Mucosa of stomach (tissue), 1 donor: Measurements from ENCODE around the gene PTPN13.
"Not testable (repeated sequence)": the region's sequence is repeated elsewhere in the genome, so short reads cannot be mapped to it uniquely, and the experiment has no call there.

Experiments
- H3K27me3 ChIP-seq: one replicate; pipeline ENCODE4 v1.7.0; 2013; ENCODE audit warnings: mild to moderate bottlenecking, low read length; ENCODE audit not compliant: control insufficient read depth, insufficient read depth
- H3K36me3 ChIP-seq: one replicate; pipeline ENCODE4 v1.7.0; 2013; ENCODE audit warnings: low read length; ENCODE audit not compliant: control insufficient read depth, insufficient read depth
- H3K4me1 ChIP-seq: one replicate; pipeline ENCODE4 v1.7.0; 2013; ENCODE audit warnings: mild to moderate bottlenecking, low read length; ENCODE audit not compliant: control insufficient read depth, insufficient read depth
- H3K4me3 ChIP-seq: one replicate; pipeline ENCODE4 v1.7.0; 2013; ENCODE audit warnings: low read length
- H3K9ac ChIP-seq: one replicate; pipeline ENCODE4 v1.7.0; 2013; ENCODE audit warnings: mild to moderate bottlenecking, low read length, moderate library complexity
- H3K9me3 ChIP-seq: one replicate; pipeline ENCODE4 v1.7.0; 2013; ENCODE audit warnings: mild to moderate bottlenecking, low read length, moderate library complexity; ENCODE audit not compliant: control insufficient read depth
- donor health status: Pancreatic carcinoma.

PTPN13 gene

DNA sequence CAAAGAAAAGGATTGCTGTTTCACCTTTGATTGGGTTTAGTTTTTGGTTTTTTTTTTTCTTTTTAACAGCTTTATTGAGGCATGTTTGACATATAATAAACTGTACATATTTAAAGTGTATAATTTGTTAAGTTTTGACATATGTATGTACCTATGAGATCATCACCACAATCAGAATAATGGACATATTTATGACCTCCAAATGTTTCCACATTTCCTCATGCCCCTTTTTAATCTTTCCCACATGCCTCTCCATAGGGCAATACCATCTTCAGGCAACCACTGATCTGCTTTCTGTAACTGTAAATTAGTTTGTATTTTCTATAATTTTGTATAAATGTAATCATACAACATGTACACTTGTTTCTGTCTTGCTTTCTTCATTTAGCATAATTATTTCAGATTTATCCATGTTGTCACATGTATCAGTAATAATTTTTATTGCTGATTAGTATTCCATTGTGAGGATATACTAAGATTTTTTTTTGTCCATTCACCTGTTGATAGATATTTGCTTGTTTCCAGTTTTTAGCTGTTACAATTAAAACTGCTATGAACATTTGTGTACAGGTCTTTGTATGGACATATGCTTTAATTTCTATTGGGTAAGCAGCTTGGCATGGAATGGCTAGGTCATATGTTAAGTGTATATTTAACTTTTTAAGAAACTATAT, 33.5 kb downstream of the PTPN13 start:
- H3K4me1 ChIP-seq, result no peaks in the 10 kb centered on the region
- H3K4me3 ChIP-seq, result no peak overlapping the region
- no peaks in the 10 kb centered on the region for H3K27me3 ChIP-seq
- H3K36me3 ChIP-seq, result no peaks in the 10 kb centered on the region
- no peak overlapping the region for H3K9ac ChIP-seq
- H3K9me3 ChIP-seq, result no peaks in the 10 kb centered on the region

DNA sequence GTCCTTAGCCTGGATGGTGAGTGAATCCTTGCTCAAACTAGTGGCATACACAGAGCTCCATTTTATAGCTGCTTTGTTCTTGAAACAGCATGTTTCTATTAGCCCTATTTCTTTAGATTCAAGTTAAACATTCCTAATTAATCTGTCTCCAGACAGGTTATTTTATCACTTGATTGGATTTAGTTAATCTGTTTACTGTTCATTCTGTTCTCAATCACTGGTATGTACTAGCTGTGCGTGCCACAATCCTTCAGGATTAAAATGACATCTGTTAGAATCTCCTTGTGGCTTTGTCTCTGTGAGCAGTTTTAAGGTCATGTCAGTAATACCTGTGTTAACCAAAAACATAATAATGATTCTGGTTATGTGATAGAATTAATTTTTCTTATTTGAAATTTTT, 36.5 kb downstream of the PTPN13 start:
- H3K4me1 ChIP-seq, result no peaks in the 10 kb centered on the region
- no peak overlapping the region for H3K4me3 ChIP-seq
- H3K9ac ChIP-seq, result no peak overlapping the region
- H3K9me3 ChIP-seq, result no peaks in the 10 kb centered on the region
- H3K27me3 ChIP-seq, result no peaks in the 10 kb centered on the region
- no peaks in the 10 kb centered on the region for H3K36me3 ChIP-seq

DNA sequence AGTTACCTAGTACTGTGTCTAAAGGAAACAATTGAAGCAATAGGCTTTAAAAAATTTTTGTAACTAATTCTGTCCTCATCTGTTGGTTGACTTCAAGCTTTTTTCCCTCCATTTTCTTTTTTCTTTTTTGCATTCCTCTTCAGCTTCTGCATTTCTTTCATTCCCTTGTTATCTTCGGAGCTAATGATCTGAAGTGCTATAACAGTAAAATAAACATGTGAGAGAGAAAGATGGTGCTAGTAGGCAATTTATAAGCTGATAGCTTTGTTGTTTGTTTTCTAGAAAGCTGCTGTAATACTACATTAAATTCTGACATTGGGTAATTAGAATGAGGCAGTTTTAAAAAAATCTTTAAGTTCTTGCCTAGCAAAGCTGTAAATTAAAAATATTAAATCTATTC, 37.1 kb downstream of the PTPN13 start:
- H3K4me1 ChIP-seq, result no peaks in the 10 kb centered on the region
- H3K9me3 ChIP-seq, result no peaks in the 10 kb centered on the region
- H3K36me3 ChIP-seq, result no peaks in the 10 kb centered on the region
- H3K27me3 ChIP-seq, result no peaks in the 10 kb centered on the region
- H3K4me3 ChIP-seq, result no peak overlapping the region
- no peak overlapping the region for H3K9ac ChIP-seq

DNA sequence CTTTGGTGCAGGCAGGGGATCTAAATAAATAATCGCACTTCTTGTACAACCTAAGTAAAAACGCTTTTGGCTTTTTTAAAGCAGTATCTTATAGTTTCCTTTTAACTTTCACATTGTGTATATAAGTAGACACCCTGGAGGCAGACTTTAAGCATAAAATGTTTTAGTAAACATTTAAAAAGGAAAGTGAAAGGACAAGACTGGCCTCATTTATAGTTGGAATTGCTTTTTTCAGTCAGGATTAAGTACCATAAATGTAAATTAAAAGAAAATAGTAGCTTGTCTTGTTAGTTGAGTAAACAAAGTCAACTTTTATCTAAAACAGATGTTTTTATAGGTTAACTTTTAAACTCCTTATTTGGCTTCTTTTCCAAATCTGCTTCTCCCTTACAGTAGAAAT, 39.7 kb downstream of the PTPN13 start:
- Histone ChIP-seq H3K4me1 (no peaks in the 10 kb centered on the region), H3K9ac (no peak overlapping the region), H3K36me3 (no peaks in the 10 kb centered on the region), H3K27me3 (no peaks in the 10 kb centered on the region), H3K4me3 (no peak overlapping the region), H3K9me3 (no peaks in the 10 kb centered on the region)

DNA sequence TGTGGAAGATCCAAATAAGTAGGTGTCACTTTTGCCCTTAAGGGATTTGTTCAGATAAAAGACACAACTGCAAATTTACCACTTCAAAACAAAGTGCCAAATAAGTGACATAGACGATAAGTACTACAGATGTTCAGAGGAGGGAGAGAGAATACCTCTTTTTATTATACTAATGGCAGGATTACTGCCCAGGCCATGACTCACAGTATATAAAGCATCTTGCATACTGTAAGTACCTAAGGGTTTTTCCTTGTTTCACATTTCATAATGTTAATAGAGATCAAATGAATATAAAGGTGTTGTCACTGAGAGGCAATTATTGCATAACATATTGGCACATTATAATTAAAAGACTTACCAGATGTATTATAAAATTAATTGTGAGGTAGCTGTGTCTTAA, 46.4 kb downstream of the PTPN13 start:
- Histone ChIP-seq H3K27me3 (no peaks in the 10 kb centered on the region), H3K9me3 (no peaks in the 10 kb centered on the region)

DNA sequence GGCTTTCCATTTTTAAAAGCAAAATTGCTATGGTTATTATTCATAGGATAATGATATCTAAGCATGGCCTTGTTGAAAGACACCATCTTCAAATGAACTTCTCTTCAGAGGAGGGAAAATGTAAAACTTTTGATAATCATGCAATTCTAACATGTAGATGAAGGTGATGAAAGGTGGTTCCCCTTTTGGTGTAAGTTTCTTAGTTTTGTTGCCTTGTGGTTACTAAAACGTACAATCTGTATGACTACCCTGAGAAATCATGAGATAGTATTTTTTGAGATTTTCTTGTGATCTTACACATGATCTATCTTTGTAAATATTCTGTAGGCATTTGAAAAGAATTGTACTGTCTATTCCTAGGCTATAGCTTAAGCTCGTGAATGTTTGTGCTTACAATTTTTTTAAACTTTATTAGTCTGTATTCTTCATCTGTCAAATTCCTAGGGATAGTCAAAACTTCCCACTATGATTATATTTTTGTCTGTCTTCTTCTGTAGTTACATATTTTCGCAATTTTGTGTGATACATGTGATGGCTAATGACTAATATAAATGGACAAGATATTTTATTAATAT, 47.5 kb downstream of the PTPN13 start:
- no peak overlapping the region for H3K9ac ChIP-seq
- H3K27me3 ChIP-seq, result no peaks in the 10 kb centered on the region
- H3K4me1 ChIP-seq, result no peaks in the 10 kb centered on the region
- H3K9me3 ChIP-seq, result no peaks in the 10 kb centered on the region
- H3K36me3 ChIP-seq, result no peaks in the 10 kb centered on the region
- H3K4me3 ChIP-seq, result no peak overlapping the region

More for the DNA sequence above, 46.4 kb downstream of the PTPN13 start:
- H3K4me3 ChIP-seq, result no peak overlapping the region
- no peaks in the 10 kb centered on the region for H3K4me1 ChIP-seq
- no peak overlapping the region for H3K9ac ChIP-seq
- H3K36me3 ChIP-seq, result no peaks in the 10 kb centered on the region

DNA sequence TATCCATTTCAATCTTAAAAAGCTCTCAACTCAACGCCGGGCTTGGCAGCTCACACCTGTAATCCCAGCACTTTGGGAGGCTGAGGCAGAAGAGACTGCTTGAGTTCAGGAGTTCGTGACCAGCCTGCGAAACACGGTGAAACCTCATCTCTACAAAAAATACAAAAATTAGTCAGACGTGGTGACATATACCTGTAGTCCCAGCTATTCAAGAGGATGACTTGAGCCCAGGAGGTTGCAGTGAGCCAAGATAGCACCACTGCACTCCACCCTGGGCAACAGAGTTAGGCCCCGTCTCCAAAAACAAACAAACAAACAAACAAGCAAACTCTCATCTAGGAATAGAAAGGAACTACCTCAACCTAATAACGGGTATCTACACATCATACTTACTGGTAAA, 50.8 kb downstream of the PTPN13 start:
- Histone ChIP-seq H3K9ac (no peak overlapping the region), H3K4me1 (no peaks in the 10 kb centered on the region), H3K27me3 (no peaks in the 10 kb centered on the region), H3K9me3 (no peaks in the 10 kb centered on the region), H3K4me3 (no peak overlapping the region), H3K36me3 (no peaks in the 10 kb centered on the region)

DNA sequence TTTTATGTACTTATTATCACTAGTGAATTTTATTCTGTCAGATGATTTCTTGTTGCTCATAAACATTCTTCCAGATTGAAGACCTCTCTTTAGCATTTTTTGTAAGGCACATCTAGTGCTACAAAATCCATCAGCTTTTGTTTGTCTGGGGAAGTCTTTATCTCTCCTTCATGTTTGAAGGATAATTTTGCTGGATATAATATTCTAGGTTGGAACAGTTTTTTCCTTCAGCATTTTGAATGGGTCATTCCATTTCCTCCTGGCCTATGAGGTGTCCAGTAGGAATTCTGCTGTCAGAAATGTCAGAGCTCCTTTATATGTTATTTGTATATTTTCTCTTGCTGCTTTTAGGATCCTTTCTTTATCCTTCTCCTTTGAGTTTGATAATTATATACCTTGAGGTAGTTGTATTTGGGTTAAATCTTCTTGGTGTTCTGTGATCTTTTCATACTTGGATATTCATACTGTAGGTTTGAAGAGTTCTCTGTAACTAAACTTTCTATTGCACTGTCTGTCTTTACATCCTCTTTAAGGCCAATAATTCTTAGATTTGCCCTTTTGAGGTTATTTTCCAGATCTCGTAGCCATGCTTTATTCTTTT, 58.3 kb downstream of the PTPN13 start:
- no peaks in the 10 kb centered on the region for H3K27me3 ChIP-seq
- H3K4me1 ChIP-seq, result no peaks in the 10 kb centered on the region
- no peaks in the 10 kb centered on the region for H3K9me3 ChIP-seq
- no peak overlapping the region for H3K9ac ChIP-seq
- no peak overlapping the region for H3K4me3 ChIP-seq
- no peaks in the 10 kb centered on the region for H3K36me3 ChIP-seq

DNA sequence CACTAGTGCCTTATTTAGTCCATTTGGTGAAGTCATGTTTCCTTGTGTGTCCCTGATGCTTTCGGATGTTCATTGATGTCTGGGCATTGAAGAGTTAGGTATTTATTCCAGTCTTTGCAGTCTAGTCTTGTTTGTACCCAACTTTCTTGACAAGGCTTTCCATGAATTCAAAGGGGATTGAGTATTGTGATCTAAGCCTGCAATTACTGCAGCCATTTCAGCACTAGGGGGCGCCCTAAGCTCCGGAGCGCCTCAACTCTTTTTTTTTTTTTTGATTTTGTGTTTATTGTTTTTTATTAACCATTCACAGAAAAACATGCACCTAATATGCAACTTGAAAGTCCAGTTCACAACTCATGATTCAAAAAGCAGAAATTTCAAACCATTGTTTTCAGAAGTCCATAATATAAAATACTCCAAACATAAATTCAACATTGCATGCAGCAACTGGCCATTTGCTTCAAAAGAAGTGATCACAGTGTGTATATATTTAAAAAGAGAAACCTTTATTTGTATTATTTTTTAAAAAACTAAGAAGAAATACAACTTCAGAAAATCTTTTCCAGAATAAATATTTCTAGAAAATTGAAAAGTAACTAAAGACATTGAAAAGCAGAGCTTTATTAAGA, 59.2 kb downstream of the PTPN13 start:
- no peaks in the 10 kb centered on the region for H3K36me3 ChIP-seq
- no peaks in the 10 kb centered on the region for H3K9me3 ChIP-seq
- no peaks in the 10 kb centered on the region for H3K27me3 ChIP-seq
- H3K4me1 ChIP-seq, result no peaks in the 10 kb centered on the region
- no peak overlapping the region for H3K4me3 ChIP-seq
- H3K9ac ChIP-seq, result no peak overlapping the region

DNA sequence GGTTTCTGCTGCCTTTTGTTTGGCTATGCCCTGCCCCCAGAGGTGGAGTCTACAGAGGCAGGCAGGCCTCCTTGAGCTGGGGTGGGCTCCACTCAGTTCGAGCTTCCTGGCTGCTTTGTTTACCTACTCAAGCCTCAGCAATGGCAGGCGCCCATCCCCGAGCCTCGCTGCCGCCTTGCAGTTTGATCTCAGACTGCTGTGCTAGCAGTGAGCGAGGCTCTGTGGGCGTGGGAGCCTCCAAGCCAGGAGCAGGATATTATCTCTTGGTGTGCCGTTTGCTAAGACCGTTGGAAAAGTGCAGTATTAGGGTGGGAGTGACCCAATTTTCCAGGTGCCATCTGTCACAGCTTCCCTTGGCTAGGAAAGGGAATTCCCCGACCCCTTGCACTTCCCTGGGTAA, 62.7 kb downstream of the PTPN13 start:
- H3K27me3 ChIP-seq, H3K4me1 ChIP-seq, H3K9me3 ChIP-seq, H3K36me3 ChIP-seq, H3K9ac ChIP-seq, H3K4me3 ChIP-seq: not testable (repeated sequence)

DNA sequence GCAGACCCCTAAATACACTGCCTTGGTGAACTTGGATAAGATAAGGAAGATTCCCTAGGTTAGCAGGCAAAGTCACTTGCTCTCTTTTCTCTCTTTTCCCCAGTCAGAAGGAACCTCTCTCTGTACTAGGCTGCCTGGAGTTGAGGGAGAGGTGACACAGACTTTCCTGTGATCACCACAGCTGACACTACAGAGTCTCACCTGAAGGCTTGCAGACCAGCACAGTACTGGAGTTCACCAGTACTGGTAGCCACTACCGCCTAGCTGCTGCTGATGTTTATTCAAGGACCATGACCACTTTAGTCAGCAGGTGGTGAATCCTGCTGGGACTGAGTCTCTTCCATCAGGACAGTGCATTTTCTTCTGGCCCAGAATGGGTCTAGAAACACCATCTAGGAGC, 63.3 kb downstream of the PTPN13 start:
- Histone ChIP-seq H3K36me3 (no peaks in the 10 kb centered on the region), H3K4me1 (no peaks in the 10 kb centered on the region), H3K27me3 (no peaks in the 10 kb centered on the region), H3K9me3 (no peaks in the 10 kb centered on the region), H3K4me3 (no peak overlapping the region), H3K9ac (no peak overlapping the region)

DNA sequence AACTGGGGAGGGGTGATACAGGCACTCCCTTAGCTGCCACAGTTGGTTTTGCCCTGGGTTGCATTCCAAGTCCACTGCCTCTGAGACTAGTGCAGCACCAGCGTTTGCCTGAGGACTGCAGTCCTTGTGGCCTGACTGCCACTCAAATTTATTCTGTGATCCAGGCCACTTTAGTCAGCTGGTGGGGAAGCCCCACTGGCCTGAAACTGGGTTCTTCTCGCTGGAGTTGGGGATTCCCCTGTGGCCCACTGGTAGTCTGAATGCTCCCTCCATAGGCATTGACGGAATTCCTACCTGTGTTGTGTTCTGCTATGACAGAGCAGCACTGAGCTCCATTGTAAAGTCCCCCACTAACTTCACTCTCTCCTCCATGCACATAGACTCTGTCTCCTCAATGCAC, 63.8 kb downstream of the PTPN13 start:
- no peaks in the 10 kb centered on the region for H3K27me3 ChIP-seq
- no peaks in the 10 kb centered on the region for H3K9me3 ChIP-seq
- no peaks in the 10 kb centered on the region for H3K36me3 ChIP-seq
- no peak overlapping the region for H3K9ac ChIP-seq
- H3K4me3 ChIP-seq, result no peak overlapping the region
- no peaks in the 10 kb centered on the region for H3K4me1 ChIP-seq
